HEK293 (cell line): ENCODE measurements around the gene ZBP1.

Experiments
- BCL11A ChIP-seq: fragments of 450-650 bp; formaldehyde crosslinking; IDR thresholded peaks from 2 replicates; pipeline ENCODE4 v1.5.1; 2016; ENCODE audit warnings: low read depth, missing biosample characterization, missing genetic modification characterization
- SP7 ChIP-seq: fragments of 450-650 bp; formaldehyde crosslinking; IDR thresholded peaks from 2 replicates; pipeline ENCODE4 v1.5.1; 2016; ENCODE audit warnings: missing biosample characterization, missing genetic modification characterization
- TRIM28 ChIP-seq: IDR thresholded peaks from 2 replicates; pipeline ENCODE4 v1.6.1; 2011; ENCODE audit warnings: low read length, control low read depth, borderline replicate concordance
- ZSCAN30 ChIP-seq: fragments of 450-650 bp; IDR thresholded peaks from 2 replicates; pipeline ENCODE4 v1.5.1; 2018; ENCODE audit warnings: missing biosample characterization, mild to moderate bottlenecking, missing genetic modification characterization, moderate library complexity
- TF ChIP-seq, protein P1 (sequence below): fragments of 450-650 bp; formaldehyde crosslinking; IDR thresholded peaks from 2 replicates; pipeline ENCODE4 v1.5.1; 2016; ENCODE audit warnings: missing biosample characterization, missing genetic modification characterization
- TF ChIP-seq, protein P2 (sequence below): fragments of 450-650 bp; formaldehyde crosslinking; IDR thresholded peaks from 2 replicates; pipeline ENCODE4 v1.5.1; 2016; ENCODE audit warnings: missing biosample characterization, missing genetic modification characterization
- TF ChIP-seq, protein P3 (sequence below): fragments of 450-650 bp; formaldehyde crosslinking; IDR thresholded peaks from 2 replicates; pipeline ENCODE4 v1.5.1; 2016; ENCODE audit warnings: missing biosample characterization, missing genetic modification characterization, low read depth

DNA sequence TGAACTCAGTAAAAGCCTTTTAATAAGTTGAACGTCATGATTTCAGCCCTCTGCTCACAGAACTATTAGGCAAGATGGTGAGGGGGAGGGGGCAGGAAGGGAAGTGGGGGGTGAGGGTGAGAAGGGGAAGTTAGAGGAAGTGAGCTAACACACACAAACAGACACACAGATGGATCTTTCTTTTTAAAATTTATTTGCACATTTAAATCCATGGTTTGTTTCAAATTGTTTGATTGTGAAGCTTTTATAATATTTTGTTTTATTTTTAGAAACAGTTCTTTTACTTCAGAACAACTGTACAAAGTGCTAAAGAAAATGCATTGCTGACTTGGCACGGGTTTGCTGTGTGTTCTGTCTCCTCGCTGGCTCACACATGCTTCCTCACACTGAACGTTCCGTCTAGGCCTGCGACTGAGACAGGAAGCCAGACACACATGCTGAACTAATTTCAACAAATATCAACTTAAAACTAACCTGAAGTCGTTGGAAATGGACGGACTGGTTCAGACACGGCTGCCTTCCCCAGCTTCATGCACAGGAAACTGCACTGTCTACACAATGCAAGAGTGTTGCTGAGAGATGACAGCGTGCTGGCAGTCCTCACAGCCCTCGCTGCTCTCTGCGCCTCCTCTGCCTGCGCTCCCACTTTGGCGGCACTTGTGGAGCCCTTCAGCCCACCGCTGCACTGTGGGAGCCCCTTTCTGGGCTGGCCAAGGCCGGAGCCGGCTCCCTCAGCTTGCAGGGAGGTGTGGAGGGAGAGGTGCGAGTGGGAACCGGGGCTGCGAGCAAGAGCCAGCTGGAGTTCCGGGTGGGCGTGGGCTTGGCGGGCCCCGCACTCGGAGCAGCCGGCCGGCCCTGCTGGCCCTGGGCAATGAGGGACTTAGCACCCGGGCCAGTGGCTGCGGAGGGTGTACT lies 8.1 kb upstream of the ZBP1 start:
- TF ChIP-seq, protein P1, sequence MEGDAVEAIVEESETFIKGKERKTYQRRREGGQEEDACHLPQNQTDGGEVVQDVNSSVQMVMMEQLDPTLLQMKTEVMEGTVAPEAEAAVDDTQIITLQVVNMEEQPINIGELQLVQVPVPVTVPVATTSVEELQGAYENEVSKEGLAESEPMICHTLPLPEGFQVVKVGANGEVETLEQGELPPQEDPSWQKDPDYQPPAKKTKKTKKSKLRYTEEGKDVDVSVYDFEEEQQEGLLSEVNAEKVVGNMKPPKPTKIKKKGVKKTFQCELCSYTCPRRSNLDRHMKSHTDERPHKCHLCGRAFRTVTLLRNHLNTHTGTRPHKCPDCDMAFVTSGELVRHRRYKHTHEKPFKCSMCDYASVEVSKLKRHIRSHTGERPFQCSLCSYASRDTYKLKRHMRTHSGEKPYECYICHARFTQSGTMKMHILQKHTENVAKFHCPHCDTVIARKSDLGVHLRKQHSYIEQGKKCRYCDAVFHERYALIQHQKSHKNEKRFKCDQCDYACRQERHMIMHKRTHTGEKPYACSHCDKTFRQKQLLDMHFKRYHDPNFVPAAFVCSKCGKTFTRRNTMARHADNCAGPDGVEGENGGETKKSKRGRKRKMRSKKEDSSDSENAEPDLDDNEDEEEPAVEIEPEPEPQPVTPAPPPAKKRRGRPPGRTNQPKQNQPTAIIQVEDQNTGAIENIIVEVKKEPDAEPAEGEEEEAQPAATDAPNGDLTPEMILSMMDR, result no peak
- TF ChIP-seq ZSCAN30 (tag by site-specific recombination) (no peak), TRIM28 (no peak), BCL11A (tag by site-specific recombination) (no peak), SP7 (tag by site-specific recombination) (no peak)
- TF ChIP-seq, protein P2, sequence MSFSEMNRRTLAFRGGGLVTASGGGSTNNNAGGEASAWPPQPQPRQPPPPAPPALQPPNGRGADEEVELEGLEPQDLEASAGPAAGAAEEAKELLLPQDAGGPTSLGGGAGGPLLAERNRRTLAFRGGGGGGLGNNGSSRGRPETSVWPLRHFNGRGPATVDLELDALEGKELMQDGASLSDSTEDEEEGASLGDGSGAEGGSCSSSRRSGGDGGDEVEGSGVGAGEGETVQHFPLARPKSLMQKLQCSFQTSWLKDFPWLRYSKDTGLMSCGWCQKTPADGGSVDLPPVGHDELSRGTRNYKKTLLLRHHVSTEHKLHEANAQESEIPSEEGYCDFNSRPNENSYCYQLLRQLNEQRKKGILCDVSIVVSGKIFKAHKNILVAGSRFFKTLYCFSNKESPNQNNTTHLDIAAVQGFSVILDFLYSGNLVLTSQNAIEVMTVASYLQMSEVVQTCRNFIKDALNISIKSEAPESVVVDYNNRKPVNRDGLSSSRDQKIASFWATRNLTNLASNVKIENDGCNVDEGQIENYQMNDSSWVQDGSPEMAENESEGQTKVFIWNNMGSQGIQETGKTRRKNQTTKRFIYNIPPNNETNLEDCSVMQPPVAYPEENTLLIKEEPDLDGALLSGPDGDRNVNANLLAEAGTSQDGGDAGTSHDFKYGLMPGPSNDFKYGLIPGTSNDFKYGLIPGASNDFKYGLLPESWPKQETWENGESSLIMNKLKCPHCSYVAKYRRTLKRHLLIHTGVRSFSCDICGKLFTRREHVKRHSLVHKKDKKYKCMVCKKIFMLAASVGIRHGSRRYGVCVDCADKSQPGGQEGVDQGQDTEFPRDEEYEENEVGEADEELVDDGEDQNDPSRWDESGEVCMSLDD (tag by site-specific recombination), result no peak
- TF ChIP-seq, protein P3, sequence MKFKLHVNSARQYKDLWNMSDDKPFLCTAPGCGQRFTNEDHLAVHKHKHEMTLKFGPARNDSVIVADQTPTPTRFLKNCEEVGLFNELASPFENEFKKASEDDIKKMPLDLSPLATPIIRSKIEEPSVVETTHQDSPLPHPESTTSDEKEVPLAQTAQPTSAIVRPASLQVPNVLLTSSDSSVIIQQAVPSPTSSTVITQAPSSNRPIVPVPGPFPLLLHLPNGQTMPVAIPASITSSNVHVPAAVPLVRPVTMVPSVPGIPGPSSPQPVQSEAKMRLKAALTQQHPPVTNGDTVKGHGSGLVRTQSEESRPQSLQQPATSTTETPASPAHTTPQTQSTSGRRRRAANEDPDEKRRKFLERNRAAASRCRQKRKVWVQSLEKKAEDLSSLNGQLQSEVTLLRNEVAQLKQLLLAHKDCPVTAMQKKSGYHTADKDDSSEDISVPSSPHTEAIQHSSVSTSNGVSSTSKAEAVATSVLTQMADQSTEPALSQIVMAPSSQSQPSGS (tag by site-specific recombination), result no peak
